GM06990 (cell line): ENCODE results near the gene TENM4.

Experiments used
- DNase-seq: peaks from one replicate; pipeline ENCODE4 v3.0.0-alpha.2; 2011; ENCODE audit not compliant: insufficient read length; ENCODE audit errors: extremely low read depth
- H3K27me3 ChIP-seq: replicated peaks from 2 replicates; pipeline ENCODE4 v1.6.0; 2011; ENCODE audit warnings: low read length; ENCODE audit not compliant: control insufficient read depth, insufficient read depth
- H3K36me3 ChIP-seq: 2 replicates; pipeline ENCODE4 v1.5.1; 2011; ENCODE audit warnings: low read length; ENCODE audit not compliant: control insufficient read depth, insufficient read depth
- H3K4me3 ChIP-seq: replicated peaks from 2 replicates; pipeline ENCODE4 v1.5.1; 2011; ENCODE audit warnings: low read depth, mild to moderate bottlenecking, control low read depth, low read length
- TF ChIP-seq, protein P1 (sequence below): IDR thresholded peaks from 2 replicates; pipeline ENCODE4 v1.5.1; 2011; ENCODE audit warnings: low read length, control low read depth, mild to moderate bottlenecking, inconsistent platforms; ENCODE audit not compliant: insufficient read depth, poor library complexity, severe bottlenecking

The TENM4 gene

DNA sequence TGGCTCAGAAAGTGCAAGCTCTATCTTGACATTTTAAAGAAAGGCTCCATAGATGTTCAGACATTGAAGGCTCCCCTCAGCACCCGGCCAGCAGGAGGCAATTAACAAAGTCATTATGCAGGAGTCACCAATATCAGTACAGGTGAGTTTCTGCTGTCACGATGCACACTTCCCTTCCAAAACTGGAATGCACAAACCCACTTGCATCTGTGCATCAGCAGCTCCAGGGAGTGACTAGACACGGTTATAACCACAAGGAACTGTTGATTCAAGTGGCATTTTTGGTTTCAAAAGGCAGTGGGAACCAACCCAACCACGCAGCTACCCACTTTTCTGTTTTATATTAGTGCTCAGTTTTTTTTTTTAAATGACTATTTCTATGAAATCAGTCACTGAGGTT, 572.3 kb downstream of the TENM4 start:
- Histone ChIP-seq H3K27me3 (no peaks in the 10 kb centered on the region), H3K36me3 (no peaks in the 10 kb centered on the region), H3K4me3 (no peak overlapping the region)
- DNase-seq = no peak
- TF ChIP-seq, protein P1, sequence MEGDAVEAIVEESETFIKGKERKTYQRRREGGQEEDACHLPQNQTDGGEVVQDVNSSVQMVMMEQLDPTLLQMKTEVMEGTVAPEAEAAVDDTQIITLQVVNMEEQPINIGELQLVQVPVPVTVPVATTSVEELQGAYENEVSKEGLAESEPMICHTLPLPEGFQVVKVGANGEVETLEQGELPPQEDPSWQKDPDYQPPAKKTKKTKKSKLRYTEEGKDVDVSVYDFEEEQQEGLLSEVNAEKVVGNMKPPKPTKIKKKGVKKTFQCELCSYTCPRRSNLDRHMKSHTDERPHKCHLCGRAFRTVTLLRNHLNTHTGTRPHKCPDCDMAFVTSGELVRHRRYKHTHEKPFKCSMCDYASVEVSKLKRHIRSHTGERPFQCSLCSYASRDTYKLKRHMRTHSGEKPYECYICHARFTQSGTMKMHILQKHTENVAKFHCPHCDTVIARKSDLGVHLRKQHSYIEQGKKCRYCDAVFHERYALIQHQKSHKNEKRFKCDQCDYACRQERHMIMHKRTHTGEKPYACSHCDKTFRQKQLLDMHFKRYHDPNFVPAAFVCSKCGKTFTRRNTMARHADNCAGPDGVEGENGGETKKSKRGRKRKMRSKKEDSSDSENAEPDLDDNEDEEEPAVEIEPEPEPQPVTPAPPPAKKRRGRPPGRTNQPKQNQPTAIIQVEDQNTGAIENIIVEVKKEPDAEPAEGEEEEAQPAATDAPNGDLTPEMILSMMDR = no peak

DNA sequence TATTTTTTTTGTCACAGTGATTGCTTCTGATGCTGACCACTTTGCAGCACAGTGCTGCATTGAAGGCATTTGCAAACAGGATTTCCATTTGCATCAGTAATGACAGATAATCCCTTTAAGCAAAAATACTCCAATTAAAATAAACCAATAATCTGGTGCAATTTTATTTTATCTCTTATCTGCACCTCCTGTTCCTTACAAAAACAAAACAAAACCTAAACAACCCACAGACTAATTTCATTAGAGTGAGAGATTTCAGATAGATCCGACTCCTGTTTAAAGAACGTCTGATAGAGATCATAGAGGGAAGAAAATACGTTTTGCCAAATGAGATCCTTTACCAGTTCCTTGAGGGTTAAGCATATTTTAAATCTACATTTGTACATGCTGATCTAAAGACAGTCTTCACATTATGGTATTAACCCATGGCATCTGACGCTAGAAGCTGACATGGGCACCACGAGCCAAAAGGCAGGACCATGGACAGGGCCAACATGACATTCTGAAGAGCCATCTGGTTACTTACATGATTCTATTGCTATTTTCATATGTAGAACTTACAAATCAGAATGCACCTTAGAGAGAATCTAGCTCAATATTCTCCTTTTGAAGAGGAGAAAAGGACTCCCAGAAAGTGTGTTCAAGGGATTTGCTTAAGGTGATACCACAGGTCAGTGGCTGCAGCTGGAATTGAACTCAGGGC, 580.0 kb downstream of the TENM4 start:
- no peak for DNase-seq
- Histone ChIP-seq H3K4me3 (no peak overlapping the region), H3K36me3 (no peaks in the 10 kb centered on the region), H3K27me3 (no peaks in the 10 kb centered on the region)
- TF ChIP-seq, protein P1 = no peak

DNA sequence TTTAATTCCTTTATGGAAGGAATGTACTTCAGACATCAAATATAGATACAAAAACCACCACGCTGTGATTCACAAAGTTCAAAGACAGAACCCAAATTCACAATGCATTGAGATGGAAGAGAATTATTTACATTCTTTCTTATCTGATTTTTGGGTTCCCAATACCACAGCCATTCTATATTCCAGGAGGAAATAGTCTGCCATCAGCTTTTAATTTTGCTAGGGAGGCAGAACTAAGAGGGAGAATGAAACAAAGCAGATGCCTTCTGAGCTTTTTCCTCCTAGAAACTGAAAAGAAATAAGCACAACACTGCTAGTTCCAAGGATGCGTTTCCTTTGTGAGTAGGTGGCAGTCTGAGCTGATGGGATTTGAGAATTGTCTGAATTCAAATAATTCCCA, 583.1 kb downstream of the TENM4 start:
- DNase-seq = no peak
- no peaks in the 10 kb centered on the region for H3K36me3 ChIP-seq
- H3K27me3 ChIP-seq = no peaks in the 10 kb centered on the region
- no peak overlapping the region for H3K4me3 ChIP-seq
- TF ChIP-seq, protein P1 = no peak

DNA sequence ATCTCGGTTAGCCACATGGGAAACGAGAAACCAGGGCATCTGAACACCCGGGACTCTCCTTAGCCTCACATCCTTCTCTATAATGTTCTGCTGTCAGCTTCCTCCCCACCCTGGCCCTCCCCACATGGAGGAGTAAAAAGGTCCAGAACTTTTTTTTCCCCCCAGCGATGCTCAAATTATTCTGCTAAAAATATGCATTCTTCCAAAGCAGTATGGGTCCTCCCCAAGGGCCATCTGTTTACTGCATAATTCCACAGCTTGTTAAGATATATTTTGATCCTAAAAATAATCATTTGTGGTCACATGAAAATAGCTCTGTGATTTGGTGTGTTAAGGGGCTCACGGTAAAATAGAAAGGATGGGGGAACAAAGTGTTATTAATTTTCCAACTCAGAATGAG, 584.6 kb downstream of the TENM4 start:
- Histone ChIP-seq H3K4me3 (no peak overlapping the region), H3K27me3 (no peaks in the 10 kb centered on the region), H3K36me3 (no peaks in the 10 kb centered on the region)
- no peak for DNase-seq
- TF ChIP-seq, protein P1 = no peak

DNA sequence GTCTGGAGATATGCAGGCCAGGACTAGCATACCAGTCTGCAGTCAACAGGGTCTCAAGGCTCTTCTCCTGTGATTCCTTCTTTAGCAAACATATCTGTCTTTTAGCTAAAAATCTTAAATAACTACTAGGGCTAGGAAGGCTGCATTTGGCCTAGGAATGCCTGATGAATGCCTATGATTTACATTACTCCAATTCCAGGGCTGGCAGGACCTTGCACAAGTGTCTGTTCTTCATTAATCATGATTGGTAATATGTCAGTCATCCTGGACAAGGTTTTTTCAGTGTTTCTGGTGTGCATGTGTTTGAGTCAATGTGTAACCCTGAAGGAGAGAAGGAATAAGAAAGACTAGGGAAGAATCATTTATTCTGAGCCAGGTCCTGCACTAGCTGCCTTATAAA, 585.7 kb downstream of the TENM4 start:
- Histone ChIP-seq H3K4me3 (no peak overlapping the region), H3K27me3 (no peaks in the 10 kb centered on the region), H3K36me3 (no peaks in the 10 kb centered on the region)
- TF ChIP-seq, protein P1 = no peak
- no peak for DNase-seq

DNA sequence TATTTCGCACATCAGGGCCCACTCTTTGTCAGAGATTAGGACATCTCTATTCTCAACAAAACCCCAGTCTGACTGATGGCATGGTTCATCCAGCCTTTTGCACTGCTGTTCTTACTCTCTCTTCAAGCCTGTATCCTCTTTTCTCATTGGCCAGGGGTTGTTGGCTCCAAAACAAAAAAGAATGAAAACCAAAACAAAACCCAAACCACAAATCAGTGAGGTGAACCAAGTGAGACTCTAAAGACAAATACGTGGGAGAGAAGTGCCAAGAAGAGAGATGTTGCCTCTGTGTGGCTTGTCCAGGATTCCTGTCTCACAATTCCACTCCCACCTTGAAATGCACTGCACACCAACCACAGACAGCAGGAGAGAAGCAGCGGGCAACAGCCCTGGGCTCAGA, 587.3 kb downstream of the TENM4 start:
- Histone ChIP-seq H3K27me3 (no peaks in the 10 kb centered on the region), H3K4me3 (no peak overlapping the region), H3K36me3 (no peaks in the 10 kb centered on the region)
- TF ChIP-seq, protein P1 = no peak
- no peak for DNase-seq
